PC-3 (cell line): ENCODE measurements around the gene PDSS2.

Experiments
- EZH2 ChIP-seq: fragments of 300-600 bp; sonication (generic); IDR thresholded peaks from one replicate; pipeline ENCODE4 v1.6.1; 2017; ENCODE audit warnings: antibody characterized with exemption, mild to moderate bottlenecking, low read length; ENCODE audit not compliant: unreplicated experiment
- EZH2phosphoT487 ChIP-seq: fragments of 300-600 bp; sonication (generic); IDR thresholded peaks from 2 replicates; pipeline ENCODE4 v1.6.1; 2018; ENCODE audit warnings: mild to moderate bottlenecking, antibody characterized with exemption, low read length, borderline replicate concordance
- TF ChIP-seq, protein P1 (sequence below): fragments of 300-600 bp; sonication (generic); conservative IDR thresholded peaks from 2 replicates; pipeline ENCODE4 v1.5.1; 2017; ENCODE audit warnings: antibody characterized with exemption, low read depth, mild to moderate bottlenecking, low read length

DNA sequence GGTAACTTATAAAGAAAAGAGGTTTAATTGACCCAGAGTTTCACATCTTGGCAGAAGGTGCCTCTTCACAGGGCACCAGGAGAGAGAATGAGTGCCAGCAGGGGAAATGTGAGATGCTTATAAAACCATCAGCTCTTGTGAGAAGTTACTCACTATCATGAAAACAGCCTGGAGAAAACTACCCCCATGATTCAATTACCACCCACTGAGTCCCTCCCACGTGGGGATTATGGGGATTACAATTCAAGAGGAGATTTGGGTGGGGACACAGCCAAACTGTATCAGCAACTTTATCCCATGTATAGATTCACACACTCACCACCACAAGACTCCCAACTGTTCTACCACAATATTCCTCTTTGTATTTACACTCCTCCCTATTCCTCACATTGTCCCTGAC is 10.6 kb downstream of the PDSS2 start:
- TF ChIP-seq, protein P1, sequence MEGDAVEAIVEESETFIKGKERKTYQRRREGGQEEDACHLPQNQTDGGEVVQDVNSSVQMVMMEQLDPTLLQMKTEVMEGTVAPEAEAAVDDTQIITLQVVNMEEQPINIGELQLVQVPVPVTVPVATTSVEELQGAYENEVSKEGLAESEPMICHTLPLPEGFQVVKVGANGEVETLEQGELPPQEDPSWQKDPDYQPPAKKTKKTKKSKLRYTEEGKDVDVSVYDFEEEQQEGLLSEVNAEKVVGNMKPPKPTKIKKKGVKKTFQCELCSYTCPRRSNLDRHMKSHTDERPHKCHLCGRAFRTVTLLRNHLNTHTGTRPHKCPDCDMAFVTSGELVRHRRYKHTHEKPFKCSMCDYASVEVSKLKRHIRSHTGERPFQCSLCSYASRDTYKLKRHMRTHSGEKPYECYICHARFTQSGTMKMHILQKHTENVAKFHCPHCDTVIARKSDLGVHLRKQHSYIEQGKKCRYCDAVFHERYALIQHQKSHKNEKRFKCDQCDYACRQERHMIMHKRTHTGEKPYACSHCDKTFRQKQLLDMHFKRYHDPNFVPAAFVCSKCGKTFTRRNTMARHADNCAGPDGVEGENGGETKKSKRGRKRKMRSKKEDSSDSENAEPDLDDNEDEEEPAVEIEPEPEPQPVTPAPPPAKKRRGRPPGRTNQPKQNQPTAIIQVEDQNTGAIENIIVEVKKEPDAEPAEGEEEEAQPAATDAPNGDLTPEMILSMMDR = no peak
- TF ChIP-seq EZH2 (no peak), EZH2phosphoT487 (no peak)
